Stimulated activated effector memory CD8-positive, alpha-beta T cell treated with anti-CD3 and anti-CD28 coated beads, Interleukin-12 subunit alpha, Interleukin-12 subunit beta, amount 100 ng/mL, for 72 hours (primary cell): Measurements from ENCODE around the gene LUC7L3.
"Not testable (repeated sequence)": the region's sequence is repeated elsewhere in the genome, so short reads cannot be mapped to it uniquely, and the experiment has no call there.

Experiments
- ATAC-seq: fragments of 150-1000 bp; cut with Tn5 transposase; 2 replicates; pipeline ENCODE4 v1.10.0; 2021
- DNase-seq, 2 donors: peaks; one replicate each; pipeline ENCODE4 v3.0.0; 2021 to 2022; ENCODE audit warnings: low spot score in 2 of 2
- H3K27ac Mint-ChIP-seq: one replicate; pipeline ENCODE4 v1.8.0; 2022; ENCODE audit warnings: mild to moderate bottlenecking, mixed read lengths
- H3K36me3 Mint-ChIP-seq: one replicate; pipeline ENCODE4 v1.8.0; 2022; ENCODE audit warnings: mild to moderate bottlenecking, mixed read lengths
- H3K4me1 Mint-ChIP-seq: one replicate; pipeline ENCODE4 v1.8.0; 2022; ENCODE audit warnings: mixed read lengths
- H3K4me3 Mint-ChIP-seq: one replicate; pipeline ENCODE4 v1.8.0; 2022; ENCODE audit warnings: mild to moderate bottlenecking, mixed read lengths
- H3K9me3 Mint-ChIP-seq: one replicate; pipeline ENCODE4 v1.8.0; 2022; ENCODE audit warnings: mixed read lengths

Gene LUC7L3

GRCh38 chr17:50798424-50799288 is 79.3 kb downstream of the LUC7L3 start:
- Mint-ChIP-seq H3K36me3 (no peaks in the 10 kb centered on the region), H3K4me1 (peaks cover 5% of the 10 kb centered on the region), H3K9me3 (no peaks in the 10 kb centered on the region), H3K27ac (no peak overlapping the region), H3K4me3 (no peak overlapping the region)
- DNase-seq (no peak), ATAC-seq (peak; percentile 17)

GRCh38 chr17:50799582-50799981 is 80.2 kb downstream of the LUC7L3 start:
- H3K4me1 Mint-ChIP-seq = peaks cover 5% of the 10 kb centered on the region
- H3K4me3 Mint-ChIP-seq = no peak overlapping the region
- no peak overlapping the region for H3K27ac Mint-ChIP-seq
- no peaks in the 10 kb centered on the region for H3K36me3 Mint-ChIP-seq
- ATAC-seq = no peak
- no peaks in the 10 kb centered on the region for H3K9me3 Mint-ChIP-seq
- no peak for DNase-seq

- ATAC-seq (no peak), DNase-seq (no peak)
- no peak overlapping the region for H3K27ac Mint-ChIP-seq
- no peak overlapping the region for H3K4me3 Mint-ChIP-seq
- H3K36me3 Mint-ChIP-seq = no peaks in the 10 kb centered on the region
- H3K9me3 Mint-ChIP-seq = no peaks in the 10 kb centered on the region
- peaks cover 5% of the 10 kb centered on the region for H3K4me1 Mint-ChIP-seq
Measured at GRCh38 chr17:50800196-50800700, 80.8 kb downstream of the LUC7L3 start.

- H3K9me3 Mint-ChIP-seq = no peaks in the 10 kb centered on the region
- H3K4me1 Mint-ChIP-seq = peaks cover 5% of the 10 kb centered on the region
- ATAC-seq (no peak), DNase-seq (no peak)
- H3K27ac Mint-ChIP-seq = peak overlapping the region; percentile 64
- H3K36me3 Mint-ChIP-seq = no peaks in the 10 kb centered on the region
- H3K4me3 Mint-ChIP-seq = no peak overlapping the region
Measured at GRCh38 chr17:50802609-50803571, 83.5 kb downstream of the LUC7L3 start.

DNA sequence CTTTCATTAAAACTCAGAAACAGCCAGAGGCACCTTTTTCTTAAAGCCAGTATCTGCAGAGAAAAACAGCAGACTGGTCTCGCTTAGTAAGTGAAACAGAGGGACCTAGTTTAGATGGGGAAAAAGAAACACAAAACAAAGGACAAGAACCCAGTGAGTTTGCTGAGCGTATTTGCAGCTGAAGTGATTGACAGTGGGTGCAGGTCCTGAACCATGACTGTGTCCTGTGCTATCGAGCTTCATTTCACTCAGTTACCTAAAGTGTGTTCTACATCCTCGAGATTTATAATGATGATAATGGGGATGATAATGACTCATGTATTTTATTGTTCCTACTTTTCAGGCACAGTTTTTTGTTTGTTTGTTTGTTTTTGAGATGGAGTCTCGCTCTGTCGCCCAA is 84.3 kb downstream of the LUC7L3 start:
- peaks cover 5% of the 10 kb centered on the region for H3K4me1 Mint-ChIP-seq
- no peaks in the 10 kb centered on the region for H3K9me3 Mint-ChIP-seq
- DNase-seq (no peak), ATAC-seq (no peak)
- H3K4me3 Mint-ChIP-seq = no peak overlapping the region
- no peak overlapping the region for H3K27ac Mint-ChIP-seq
- H3K36me3 Mint-ChIP-seq = no peaks in the 10 kb centered on the region

GRCh38 chr17:50804749-50805475 is 85.5 kb downstream of the LUC7L3 start:
- ATAC-seq, H3K9me3 Mint-ChIP-seq, H3K4me3 Mint-ChIP-seq, H3K27ac Mint-ChIP-seq, H3K36me3 Mint-ChIP-seq, DNase-seq, H3K4me1 Mint-ChIP-seq: not testable (repeated sequence)

GRCh38 chr17:50805486-50805885 is 86.1 kb downstream of the LUC7L3 start:
- Mint-ChIP-seq H3K4me3 (no peak overlapping the region), H3K4me1 (peaks cover 5% of the 10 kb centered on the region)
- DNase-seq = no peak

More at GRCh38 chr17:50805486-50805885, 86.1 kb downstream of the LUC7L3 start:
- no peak for ATAC-seq
- Mint-ChIP-seq H3K27ac (no peak overlapping the region), H3K9me3 (no peaks in the 10 kb centered on the region), H3K36me3 (no peaks in the 10 kb centered on the region)
